ENCODE measurements around the gene LAMTOR4. TPM values are rescaled to one million over a fixed set of nuclear protein-coding genes. Genes with fewer than 3 reads are reported as not detected.
A peak's percentile ranks its signal among the peaks of the same experiment; 100 is the strongest.

Gene LAMTOR4
- polyA plus RNA-seq (2013, experiment 1 of 2) = 121 TPM
- 121 TPM for polyA plus RNA-seq (2013, experiment 2 of 2)

- Histone ChIP-seq H3K27me3 (ENCODE audit: control insufficient read depth in 1 of 2, insufficient read depth in 1 of 2, low read length in 2 of 2) (no peaks in the 10 kb centered on the region), H3K14ac (ENCODE audit: low read length in 2 of 2) (peak within 1 kb of the TSS in 1 of 2 experiments; percentile 98), H3K9ac (ENCODE audit: low read length) (peak within 1 kb of the TSS; percentile 93), H4K91ac (ENCODE audit: low read length) (peak within 1 kb of the TSS; percentile 90), H3K4me2 (ENCODE audit: low read length, poor library complexity, severe bottlenecking) (peak within 1 kb of the TSS; percentile 82), H3K9me3 (ENCODE audit: control insufficient read depth, low read length) (no peaks in the 10 kb centered on the region), H2BK5ac (ENCODE audit: low read depth, low read length, poor library complexity, severe bottlenecking) (no peak within 1 kb of the TSS), H2BK15ac (ENCODE audit: low read depth, poor library complexity, severe bottlenecking) (peak within 1 kb of the TSS; percentile 8), H2AK5ac (ENCODE audit: low read length, severe bottlenecking) (peak within 1 kb of the TSS; percentile 53), H3K4ac (ENCODE audit: low read depth in 1 of 2, low read length in 2 of 2) (peak within 1 kb of the TSS; percentile 61 to 90), H3K18ac (ENCODE audit: low read depth in 1 of 2, low read length in 2 of 2) (peak within 1 kb of the TSS; percentile 41 to 96), H3K79me1 (replicated peaks; ENCODE audit: low read length, poor library complexity, severe bottlenecking) (peaks cover 12% of the 10 kb centered on the region), H3K23ac (ENCODE audit: low read length in 2 of 2) (peak within 1 kb of the TSS in 1 of 2 experiments; percentile 84), H2BK120ac (ENCODE audit: low read depth, low read length) (peak within 1 kb of the TSS; percentile 23), H2AFZ (ENCODE audit: low read depth, low read length) (peak within 1 kb of the TSS; percentile 94), H3K36me3 (ENCODE audit: control insufficient read depth in 1 of 2, insufficient read depth in 2 of 2, low read depth in 1 of 2, low read length in 2 of 2) (peaks cover 12 to 21% of the 10 kb centered on the region in 2 experiments), H4K8ac (ENCODE audit: low read length) (peak within 1 kb of the TSS; percentile 96), H3K4me1 (ENCODE audit: control insufficient read depth, insufficient read depth, low read depth, low read length) (peaks cover 9% of the 10 kb centered on the region), H3K4me3 (ENCODE audit: insufficient read depth in 1 of 2, low read depth in 1 of 2, low read length in 2 of 2) (peak within 1 kb of the TSS; percentile 82 to 93), H3K27ac (ENCODE audit: low read length, poor library complexity, severe bottlenecking) (peak within 1 kb of the TSS; percentile 45), H2BK12ac (ENCODE audit: low read length in 2 of 2) (peak within 1 kb of the TSS in 1 of 2 experiments; percentile 42)
- peak; percentile 99 for DNase-seq
- WGBS = under 1% methylated on average over 43 of the region's 46 CpGs
Measured at GRCh38 chr7:100148559-100149328, at the start of gene LAMTOR4. LAMTOR4 (plus strand) TSS chr7:100148918; CDS start chr7:100148973, 55 bp downstream.

- Histone ChIP-seq H3K4ac (ENCODE audit: low read depth in 1 of 2, low read length in 2 of 2) (peak overlapping the region in 1 of 2 experiments; percentile 36), H2BK120ac (ENCODE audit: low read depth, low read length) (no peak overlapping the region), H3K18ac (ENCODE audit: low read depth in 1 of 2, low read length in 2 of 2) (no peak overlapping the region), H2BK15ac (ENCODE audit: low read depth, poor library complexity, severe bottlenecking) (no peak overlapping the region), H3K27me3 (ENCODE audit: control insufficient read depth in 1 of 2, insufficient read depth in 1 of 2, low read length in 2 of 2) (no peaks in the 10 kb centered on the region), H4K8ac (ENCODE audit: low read length) (peak overlapping the region; percentile 7), H3K27ac (ENCODE audit: low read length, poor library complexity, severe bottlenecking) (no peak overlapping the region), H3K36me3 (ENCODE audit: control insufficient read depth in 1 of 2, insufficient read depth in 2 of 2, low read depth in 1 of 2, low read length in 2 of 2) (peaks cover 53 to 61% of the 10 kb centered on the region in 2 experiments), H3K9ac (ENCODE audit: low read length) (peak overlapping the region; percentile 90), H3K4me2 (ENCODE audit: low read length, poor library complexity, severe bottlenecking) (peak overlapping the region; percentile 48), H4K91ac (ENCODE audit: low read length) (peak overlapping the region; percentile 25), H3K79me1 (replicated peaks; ENCODE audit: low read length, poor library complexity, severe bottlenecking) (peaks cover 28% of the 10 kb centered on the region), H2BK12ac (ENCODE audit: low read length in 2 of 2) (no peak overlapping the region), H3K9me3 (ENCODE audit: control insufficient read depth, low read length) (no peaks in the 10 kb centered on the region), H3K14ac (ENCODE audit: low read length in 2 of 2) (no peak overlapping the region), H3K4me1 (ENCODE audit: control insufficient read depth, insufficient read depth, low read depth, low read length) (peaks cover 21% of the 10 kb centered on the region), H3K4me3 (ENCODE audit: insufficient read depth in 1 of 2, low read depth in 1 of 2, low read length in 2 of 2) (peak overlapping the region; percentile 41 to 85), H2AFZ (ENCODE audit: low read depth, low read length) (no peak overlapping the region), H3K23ac (ENCODE audit: low read length in 2 of 2) (no peak overlapping the region), H2BK5ac (ENCODE audit: low read depth, low read length, poor library complexity, severe bottlenecking) (no peak overlapping the region), H2AK5ac (ENCODE audit: low read length, severe bottlenecking) (peak overlapping the region; percentile 50)
- 92% methylated on average over 12 of the region's 12 CpGs for WGBS
- no peak for DNase-seq
Measured at GRCh38 chr7:100099452-100099851, 49.3 kb upstream of the LAMTOR4 start.

- H3K36me3 ChIP-seq (ENCODE audit: control insufficient read depth in 1 of 2, insufficient read depth in 2 of 2, low read depth in 1 of 2, low read length in 2 of 2) = peaks cover 59 to 60% of the 10 kb centered on the region in 2 experiments
- DNase-seq = peak; percentile 99
- H4K91ac ChIP-seq (ENCODE audit: low read length) = no peak overlapping the region
- no peak overlapping the region for H3K23ac ChIP-seq (ENCODE audit: low read length in 2 of 2)
- under 1% methylated on average over 55 of the region's 61 CpGs for WGBS
- H3K4me3 ChIP-seq (ENCODE audit: insufficient read depth in 1 of 2, low read depth in 1 of 2, low read length in 2 of 2) = peak overlapping the region; percentile 74 to 85
- no peak overlapping the region for H2AK5ac ChIP-seq (ENCODE audit: low read length, severe bottlenecking)
- H2BK5ac ChIP-seq (ENCODE audit: low read depth, low read length, poor library complexity, severe bottlenecking) = no peak overlapping the region
- H3K9ac ChIP-seq (ENCODE audit: low read length) = peak overlapping the region; percentile 90
- H3K9me3 ChIP-seq (ENCODE audit: control insufficient read depth, low read length) = no peaks in the 10 kb centered on the region
- H3K18ac ChIP-seq (ENCODE audit: low read depth in 1 of 2, low read length in 2 of 2) = peak overlapping the region in 1 of 2 experiments; percentile 83
- no peak overlapping the region for H3K14ac ChIP-seq (ENCODE audit: low read length in 2 of 2)
- peak overlapping the region in 1 of 2 experiments; percentile 30 for H3K4ac ChIP-seq (ENCODE audit: low read depth in 1 of 2, low read length in 2 of 2)
- H3K27ac ChIP-seq (ENCODE audit: low read length, poor library complexity, severe bottlenecking) = peak overlapping the region; percentile 81
- peaks cover 21% of the 10 kb centered on the region for H3K4me1 ChIP-seq (ENCODE audit: control insufficient read depth, insufficient read depth, low read depth, low read length)
- H2BK120ac ChIP-seq (ENCODE audit: low read depth, low read length) = peak overlapping the region; percentile 74
- H2BK12ac ChIP-seq (ENCODE audit: low read length in 2 of 2) = no peak overlapping the region
- peaks cover 26% of the 10 kb centered on the region for H3K79me1 ChIP-seq (replicated peaks; ENCODE audit: low read length, poor library complexity, severe bottlenecking)
- H4K8ac ChIP-seq (ENCODE audit: low read length) = no peak overlapping the region
- H2AFZ ChIP-seq (ENCODE audit: low read depth, low read length) = no peak overlapping the region
- H3K4me2 ChIP-seq (ENCODE audit: low read length, poor library complexity, severe bottlenecking) = peak overlapping the region; percentile 93
- peak overlapping the region; percentile 54 for H2BK15ac ChIP-seq (ENCODE audit: low read depth, poor library complexity, severe bottlenecking)
- H3K27me3 ChIP-seq (ENCODE audit: control insufficient read depth in 1 of 2, insufficient read depth in 1 of 2, low read length in 2 of 2) = no peaks in the 10 kb centered on the region
Measured at GRCh38 chr7:100100420-100101015, 48.2 kb upstream of the LAMTOR4 start.

Data from mesenchymal stem cell (in vitro differentiated cells and primary cell).